Measurements from ENCODE around the gene CCS.
"Not testable (repeated sequence)": the region's sequence is repeated elsewhere in the genome, so short reads cannot be mapped to it uniquely, and the experiment has no call there.

Gene CCS

GRCh38 chr11:66631883-66632282, 38.9 kb downstream of the CCS start:
- no peak for DNase-seq

- DNase-seq: no peak
Measured at GRCh38 chr11:66632952-66633351, 40.0 kb downstream of the CCS start.

GRCh38 chr11:66636411-66636810, 43.4 kb downstream of the CCS start:
- no peak for DNase-seq

GRCh38 chr11:66637557-66638176, 44.7 kb downstream of the CCS start:
- DNase-seq: no peak

GRCh38 chr11:66638177-66639065, 45.4 kb downstream of the CCS start, which contains the start of gene RBM4:
Gene RBM4, plus strand, starts transcription at chr11:66638703. Its CDS starts 1,009 bp downstream, at chr11:66639712.
- DNase-seq: peak; percentile 98

- no peak for DNase-seq
Measured at GRCh38 chr11:66639066-66639813, 46.3 kb downstream of the CCS start.

- not testable (repeated sequence) for DNase-seq
Measured at GRCh38 chr11:66639814-66640340, 46.9 kb downstream of the CCS start.

- DNase-seq: no peak
Measured at GRCh38 chr11:66641834-66642233, 48.8 kb downstream of the CCS start.

GRCh38 chr11:66643745-66644437, 50.9 kb downstream of the CCS start:
- no peak for DNase-seq

GRCh38 chr11:66646828-66647227, 53.8 kb downstream of the CCS start:
- no peak for DNase-seq

GRCh38 chr11:66649903-66650302, 56.9 kb downstream of the CCS start:
- DNase-seq: no peak

- no peak for DNase-seq
Measured at GRCh38 chr11:66651016-66651415, 58.0 kb downstream of the CCS start.

- no peak for DNase-seq
Measured at GRCh38 chr11:66652651-66653050, 59.7 kb downstream of the CCS start.

- DNase-seq: no peak
Measured at GRCh38 chr11:66653123-66653522, 60.1 kb downstream of the CCS start.

Measured in GF-D8 (cell line).